ENCODE results near the gene UCK2. TPM values are rescaled to one million over a fixed set of nuclear protein-coding genes. Genes with fewer than 3 reads are reported as not detected.

The UCK2 gene
- total RNA-seq, 1 donor from 2014 or later: 59.3 TPM

GRCh38 chr1:165941531-165941930 lies 114.1 kb downstream of the UCK2 start:
- no peak for TF ChIP-seq CTCF (conservative IDR thresholded peaks at IDR 0.05)
- no peak for DNase-seq (ENCODE audit: extremely low spot score, unreplicated experiment)
- H3K4me1 Mint-ChIP-seq (ENCODE audit: unreplicated experiment): no peaks in the 10 kb centered on the region
- H3K27ac Mint-ChIP-seq: no peak overlapping the region
- no peak overlapping the region for H3K4me3 Mint-ChIP-seq
- H3K9me3 Mint-ChIP-seq: no peaks in the 10 kb centered on the region
- H3K27me3 Mint-ChIP-seq: peaks cover 12% of the 10 kb centered on the region
- no peaks in the 10 kb centered on the region for H3K36me3 Mint-ChIP-seq

GRCh38 chr1:165942062-165942461 lies 114.6 kb downstream of the UCK2 start:
- peaks cover 12% of the 10 kb centered on the region for H3K27me3 Mint-ChIP-seq
- no peak overlapping the region for H3K4me3 Mint-ChIP-seq
- H3K36me3 Mint-ChIP-seq: no peaks in the 10 kb centered on the region
- no peak for DNase-seq (ENCODE audit: extremely low spot score, unreplicated experiment)
- H3K9me3 Mint-ChIP-seq: no peaks in the 10 kb centered on the region
- no peak overlapping the region for H3K27ac Mint-ChIP-seq
- no peak for TF ChIP-seq CTCF (conservative IDR thresholded peaks at IDR 0.05)
- H3K4me1 Mint-ChIP-seq (ENCODE audit: unreplicated experiment): no peaks in the 10 kb centered on the region

GRCh38 chr1:165942927-165943597 lies 115.6 kb downstream of the UCK2 start:
- H3K4me1 Mint-ChIP-seq (ENCODE audit: unreplicated experiment): no peaks in the 10 kb centered on the region
- no peak overlapping the region for H3K4me3 Mint-ChIP-seq
- no peaks in the 10 kb centered on the region for H3K36me3 Mint-ChIP-seq
- no peak for DNase-seq (ENCODE audit: extremely low spot score, unreplicated experiment)
- no peak for TF ChIP-seq CTCF (conservative IDR thresholded peaks at IDR 0.05)
- no peak overlapping the region for H3K27ac Mint-ChIP-seq
- H3K27me3 Mint-ChIP-seq: peaks cover 12% of the 10 kb centered on the region
- H3K9me3 Mint-ChIP-seq: no peaks in the 10 kb centered on the region

- Mint-ChIP-seq H3K27me3 (peaks cover 18% of the 10 kb centered on the region), H3K4me1 (ENCODE audit: unreplicated experiment) (no peaks in the 10 kb centered on the region), H3K4me3 (no peak overlapping the region), H3K9me3 (no peaks in the 10 kb centered on the region), H3K36me3 (no peaks in the 10 kb centered on the region), H3K27ac (no peak overlapping the region)
- no peak for DNase-seq (ENCODE audit: extremely low spot score, unreplicated experiment)
- TF ChIP-seq CTCF (conservative IDR thresholded peaks at IDR 0.05): no peak
These were observed 118.5 kb downstream of the UCK2 start for GRCh38 chr1:165945911-165946310.

GRCh38 chr1:165947797-165948455 lies 120.5 kb downstream of the UCK2 start:
- H3K36me3 Mint-ChIP-seq: no peaks in the 10 kb centered on the region

More at GRCh38 chr1:165947797-165948455, 120.5 kb downstream of the UCK2 start:
- H3K4me1 Mint-ChIP-seq (ENCODE audit: unreplicated experiment): no peaks in the 10 kb centered on the region
- H3K9me3 Mint-ChIP-seq: no peaks in the 10 kb centered on the region
- no peak for DNase-seq (ENCODE audit: extremely low spot score, unreplicated experiment)
- peaks cover 18% of the 10 kb centered on the region for H3K27me3 Mint-ChIP-seq
- TF ChIP-seq CTCF (conservative IDR thresholded peaks at IDR 0.05): no peak
- no peak overlapping the region for H3K27ac Mint-ChIP-seq
- no peak overlapping the region for H3K4me3 Mint-ChIP-seq

Measured in type B pancreatic cell (in vitro differentiated cells).